ENCODE results near the gene TPK1. TPM values are rescaled to one million over a fixed set of nuclear protein-coding genes. Genes with fewer than 3 reads are reported as not detected.

The TPK1 gene
- total and polyA plus RNA-seq, 2 of the 13 experiments (the other 11 are each of a cell fraction or from before 2014, with no cell fraction given), result 1.0 to 1.2 TPM

- no peak for TF ChIP-seq ZNF646 (CRISPR knock-in tag; IDR thresholded peaks at IDR 0.05)
- 0 out of 2 replicates have a peak, but pooled peaks have one; percentile 6 for TF ChIP-seq CTCF (CRISPR knock-in tag; IDR thresholded peaks at IDR 0.05)
- intact Hi-C loops (cut with micrococcal nuclease; ENCODE audit: unreplicated experiment), result no loop called here
- Histone ChIP-seq H3K4me3 (replicated peaks in 1 of 3; ENCODE audit: insufficient read depth in 1 of 3, low read depth in 2 of 3, low read length in 3 of 3) (no peak overlapping the region), H3K27me3 (ENCODE audit: control insufficient read depth in 1 of 2, insufficient read depth in 2 of 2, low read length in 2 of 2) (no peaks in the 10 kb centered on the region), H3K27ac (ENCODE audit: extremely low read length, insufficient read depth, low read length) (no peak overlapping the region), H3K36me3 (replicated peaks in 1 of 2; ENCODE audit: control insufficient read depth in 1 of 2, insufficient read depth in 2 of 2, low read length in 2 of 2) (no peaks in the 10 kb centered on the region), H4K20me1 (ENCODE audit: insufficient read depth, low read length) (no peaks in the 10 kb centered on the region), H3K9ac (ENCODE audit: insufficient read depth, low read depth, low read length) (no peak overlapping the region), H3K4me2 (ENCODE audit: low read depth, low read length) (no peak overlapping the region), H3K4me1 (ENCODE audit: insufficient read depth, low read length) (no peaks in the 10 kb centered on the region), H3K9me3 (ENCODE audit: low read length) (no peaks in the 10 kb centered on the region), H2AFZ (ENCODE audit: low read length) (no peak overlapping the region), H3K79me2 (ENCODE audit: insufficient read depth, low read length) (no peaks in the 10 kb centered on the region)
- CTCF ChIA-PET (ENCODE audit: low intra/inter-chr PET ratio, low total read pairs), result no interaction called here
- no TSS peak for BruUV-seq (replicated peaks)
- peak; percentile 47; the same call in 1 of the 3 replicates for ATAC-seq
- POLR2A ChIA-PET, result no interaction called here
- under 1% methylated on average over 6 of the region's 6 CpGs for WGBS (ENCODE audit: low lambda C conversion rate)
- DNase-seq (ENCODE audit: low spot score), result no peak
- FAIRE-seq, result no peak
- in situ Hi-C loops (cut with HindIII; ENCODE audit: extremely low pct_ligation_motif_present, low pct_unique_long_range_greater_than_20kb), result no loop called here
Measured at GRCh38 chr7:144656965-144657517, 178.8 kb downstream of the TPK1 start.

Data from HepG2 (cell line).